Fibroblast of pulmonary artery (primary cell): ENCODE results near the gene LANCL2.

ENCODE experiments used
- DNase-seq: peaks from one replicate; pipeline ENCODE4 v3.0.0-alpha.2; 2010; ENCODE audit warnings: low read depth
- H3K4me3 ChIP-seq: replicated peaks from 2 replicates; pipeline ENCODE4 v1.5.1; 2011; ENCODE audit warnings: low read depth, mild to moderate bottlenecking, control low read depth, low read length, moderate library complexity
- TF ChIP-seq, protein P1 (sequence below): IDR thresholded peaks from 2 replicates; pipeline ENCODE4 v1.5.1; 2011; ENCODE audit warnings: mild to moderate bottlenecking, control low read depth, low read length, inconsistent platforms; ENCODE audit errors: missing control alignments

The LANCL2 gene

DNA sequence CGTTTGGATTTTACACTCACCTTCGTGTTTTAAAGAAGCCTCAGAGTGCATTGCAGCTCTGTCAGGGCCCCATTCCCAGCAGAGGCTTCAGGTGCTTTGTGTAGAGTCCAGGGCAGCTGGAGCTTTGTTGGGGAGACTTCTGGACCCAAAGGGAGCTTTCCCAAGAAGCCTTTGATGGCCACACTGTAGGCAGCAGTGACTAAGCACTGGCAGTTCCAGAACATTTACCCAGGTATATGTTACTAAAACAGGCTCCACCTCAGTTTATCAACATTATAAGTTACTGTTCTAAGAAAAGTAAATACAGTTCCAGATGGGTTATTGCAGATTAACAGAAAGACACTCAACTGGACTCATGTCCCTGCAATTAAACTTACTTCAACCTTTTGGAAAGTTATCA lies 66.8 kb downstream of the LANCL2 start:
- no peak overlapping the region for H3K4me3 ChIP-seq
- TF ChIP-seq, protein P1, sequence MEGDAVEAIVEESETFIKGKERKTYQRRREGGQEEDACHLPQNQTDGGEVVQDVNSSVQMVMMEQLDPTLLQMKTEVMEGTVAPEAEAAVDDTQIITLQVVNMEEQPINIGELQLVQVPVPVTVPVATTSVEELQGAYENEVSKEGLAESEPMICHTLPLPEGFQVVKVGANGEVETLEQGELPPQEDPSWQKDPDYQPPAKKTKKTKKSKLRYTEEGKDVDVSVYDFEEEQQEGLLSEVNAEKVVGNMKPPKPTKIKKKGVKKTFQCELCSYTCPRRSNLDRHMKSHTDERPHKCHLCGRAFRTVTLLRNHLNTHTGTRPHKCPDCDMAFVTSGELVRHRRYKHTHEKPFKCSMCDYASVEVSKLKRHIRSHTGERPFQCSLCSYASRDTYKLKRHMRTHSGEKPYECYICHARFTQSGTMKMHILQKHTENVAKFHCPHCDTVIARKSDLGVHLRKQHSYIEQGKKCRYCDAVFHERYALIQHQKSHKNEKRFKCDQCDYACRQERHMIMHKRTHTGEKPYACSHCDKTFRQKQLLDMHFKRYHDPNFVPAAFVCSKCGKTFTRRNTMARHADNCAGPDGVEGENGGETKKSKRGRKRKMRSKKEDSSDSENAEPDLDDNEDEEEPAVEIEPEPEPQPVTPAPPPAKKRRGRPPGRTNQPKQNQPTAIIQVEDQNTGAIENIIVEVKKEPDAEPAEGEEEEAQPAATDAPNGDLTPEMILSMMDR: no peak
- no peak for DNase-seq

DNA sequence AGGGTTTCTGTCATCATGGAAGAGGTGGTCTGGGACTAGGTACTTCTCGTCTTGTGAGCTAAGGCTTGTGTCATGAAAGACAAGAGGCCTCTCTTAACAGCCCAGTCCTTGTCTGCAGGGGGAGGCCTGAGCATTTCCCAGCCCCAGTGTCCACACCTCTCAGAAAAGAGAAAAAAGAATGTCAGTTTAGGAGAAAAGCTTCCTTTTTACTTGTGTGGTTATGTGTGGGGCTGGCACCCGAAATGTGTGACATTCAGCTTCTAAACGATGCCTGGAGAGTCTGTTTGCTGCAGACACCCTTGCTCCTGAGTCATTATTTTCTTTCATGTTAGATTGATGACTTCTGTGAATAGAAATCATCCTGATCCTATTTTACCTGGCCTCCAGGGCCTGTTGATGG lies 67.4 kb downstream of the LANCL2 start:
- DNase-seq: no peak
- no peak overlapping the region for H3K4me3 ChIP-seq
- TF ChIP-seq, protein P1: no peak

DNA sequence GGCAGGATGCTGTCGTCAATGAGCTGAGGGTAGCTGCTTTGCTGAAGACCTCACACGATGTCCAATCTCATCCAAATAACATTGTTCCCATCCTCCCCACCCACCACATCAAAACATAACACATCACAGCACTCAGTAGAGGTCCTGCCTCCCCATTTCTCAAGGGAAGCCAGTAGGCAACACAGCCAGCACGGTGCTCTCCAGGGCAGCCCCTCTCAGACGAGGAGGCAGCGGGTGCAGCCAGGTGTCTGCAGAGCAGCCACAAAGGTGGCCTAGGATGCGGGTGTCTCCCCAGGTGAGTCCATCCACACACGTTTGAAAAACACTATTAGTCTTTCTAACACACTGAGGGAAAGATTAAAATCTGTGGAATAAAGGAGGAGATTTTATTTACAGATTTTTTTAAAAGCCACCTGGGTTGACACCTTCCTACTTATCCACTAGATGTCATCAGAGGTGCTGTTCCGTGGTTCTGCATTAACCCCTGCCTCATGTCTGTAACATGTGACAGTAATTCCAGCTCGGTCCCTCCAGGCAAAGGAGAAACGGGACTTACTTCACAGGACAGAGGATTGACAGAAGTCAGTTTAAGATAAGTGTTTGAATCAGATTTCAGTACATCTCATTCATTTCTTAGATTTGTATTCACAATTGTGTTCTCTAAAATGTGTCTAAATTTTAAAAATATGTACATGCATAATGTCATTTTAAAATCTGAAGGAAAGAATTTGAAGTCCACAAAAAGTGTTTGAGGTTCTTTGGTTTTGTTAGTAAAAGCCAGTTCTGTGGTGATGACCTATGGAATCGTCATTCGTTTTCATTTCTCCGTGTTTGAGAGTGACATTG lies 68.0 kb downstream of the LANCL2 start:
- TF ChIP-seq, protein P1: peak; percentile 46
- H3K4me3 ChIP-seq: no peak overlapping the region
- DNase-seq: peak; percentile 55

DNA sequence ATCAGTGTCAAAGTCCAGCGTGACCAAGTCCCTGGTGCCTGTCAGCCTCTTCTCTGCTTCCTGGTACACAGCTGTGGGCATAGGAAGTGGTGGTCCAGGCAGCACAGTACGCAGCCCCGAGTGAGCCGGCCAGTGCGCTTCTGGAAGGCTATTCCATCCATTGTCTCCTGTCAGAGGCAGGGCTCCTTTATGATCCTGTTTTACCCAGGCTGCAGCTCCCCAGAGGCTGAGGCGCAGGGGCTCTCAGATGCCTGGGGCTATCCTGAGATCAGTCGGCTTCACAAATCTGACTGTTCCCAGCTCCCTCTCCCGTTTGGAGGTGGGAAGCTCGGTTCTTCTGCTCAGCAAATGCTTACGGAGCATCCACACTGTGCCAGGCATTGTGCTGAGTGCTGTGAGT lies 70.3 kb downstream of the LANCL2 start:
- TF ChIP-seq, protein P1: no peak
- DNase-seq: no peak
- no peak overlapping the region for H3K4me3 ChIP-seq

DNA sequence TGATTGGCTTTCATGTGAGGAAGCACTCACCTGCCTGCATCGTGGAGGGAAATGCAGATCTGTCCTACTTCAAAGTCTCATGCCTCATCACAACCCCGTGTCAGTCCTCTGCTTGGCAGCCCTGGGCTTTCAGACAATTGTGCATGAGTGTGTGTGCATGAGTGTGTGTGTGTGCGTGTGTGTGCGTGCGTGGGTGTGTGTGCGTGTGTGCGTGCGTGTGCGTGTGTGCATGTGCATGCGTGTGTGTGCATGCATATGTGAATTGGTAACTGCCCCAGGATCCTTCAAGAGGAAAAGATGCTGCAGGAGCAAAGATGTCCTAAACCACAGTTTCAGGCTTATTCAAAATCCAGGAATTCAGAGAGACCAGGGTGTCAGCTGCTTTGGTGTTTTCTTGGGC lies 71.3 kb downstream of the LANCL2 start:
- no peak for DNase-seq
- TF ChIP-seq, protein P1: no peak

DNA sequence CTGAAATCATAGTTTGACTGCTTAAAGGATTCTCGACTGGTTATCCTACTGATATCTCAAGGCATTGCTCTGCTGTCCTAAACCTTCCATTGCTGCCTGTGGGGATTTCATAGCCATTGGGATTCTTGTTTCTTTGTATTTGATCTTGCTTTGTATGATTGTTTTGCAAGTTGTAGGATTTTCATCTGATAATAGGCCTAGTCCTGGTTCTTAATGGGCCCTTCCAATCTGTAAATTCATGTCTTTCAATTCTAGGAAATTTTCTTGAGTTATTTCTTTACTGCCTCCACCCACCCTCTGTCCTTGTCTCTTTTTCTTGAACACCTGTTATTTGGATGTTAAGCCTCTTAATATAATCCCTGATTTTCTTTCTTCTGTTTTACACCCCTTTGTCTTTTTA lies 72.2 kb downstream of the LANCL2 start:
- TF ChIP-seq, protein P1: no peak
- H3K4me3 ChIP-seq: no peak overlapping the region

More for the DNA sequence above, 71.3 kb downstream of the LANCL2 start:
- H3K4me3 ChIP-seq: no peak overlapping the region

More for the DNA sequence above, 72.2 kb downstream of the LANCL2 start:
- no peak for DNase-seq
